ENCODE data around the gene USP19. TPM values are rescaled to one million over a fixed set of nuclear protein-coding genes. Genes with fewer than 3 reads are reported as not detected.

The USP19 gene
- total and polyA plus RNA-seq, 10 of the 15 experiments (the other 5 are each of a cell fraction or from before 2014, with no cell fraction given) = 0.24 to 64.2 (median 33.2) TPM

GRCh38 chr3:49079270-49079669, 41.4 kb downstream of the USP19 start:
- ATAC-seq (no peak), FAIRE-seq (no peak), DNase-seq (ENCODE audit: low read depth, low spot score) (no peak)
- ChIA-PET SMC1A (ENCODE audit: uncharacterized antibody, unreplicated experiment) (no interaction called here), RAD21 (ENCODE audit: unreplicated experiment) (no interaction called here), POLR2A (interaction anchor here (0.6 to 0.7 kb wide), 2 partner anchors 42 to 1159 kb away, joined by 4 to 5 read pairs; no protein-coding TSS in a partner anchor), CTCF (no interaction called here)
- TF ChIP-seq ZBTB40 (IDR thresholded peaks at IDR 0.05; ENCODE audit: borderline replicate concordance) (no peak), CHD2 (IDR thresholded peaks at IDR 0.05; ENCODE audit: borderline replicate concordance, low read depth, low read length) (no peak), MAX (IDR thresholded peaks at IDR 0.05; ENCODE audit: low read depth, low read length) (no peak), MTA3 (IDR thresholded peaks at IDR 0.05; ENCODE audit: borderline replicate concordance, low read length) (no peak), ZBTB4 (CRISPR knock-in tag; IDR thresholded peaks at IDR 0.05) (no peak)
- Histone ChIP-seq H3K9ac (ENCODE audit: control insufficient read depth, insufficient read depth, low read length) (no peak overlapping the region), H3K27me3 (replicated peaks in 1 of 2; ENCODE audit: control insufficient read depth in 2 of 2, insufficient read depth in 2 of 2, low read length in 1 of 2) (no peaks in the 10 kb centered on the region), H3K4me3 (no peak overlapping the region), H3K27ac (ENCODE audit: control insufficient read depth, insufficient read depth) (no peak overlapping the region), H3K4me1 (ENCODE audit: control insufficient read depth, insufficient read depth, low read length) (no peaks in the 10 kb centered on the region), H4K20me1 (ENCODE audit: control insufficient read depth, insufficient read depth) (no peaks in the 10 kb centered on the region), H3K79me2 (ENCODE audit: control insufficient read depth, insufficient read depth, low read length) (peaks cover 33% of the 10 kb centered on the region), H3K9me3 (replicated peaks; ENCODE audit: control insufficient read depth, insufficient read depth, low read length) (no peaks in the 10 kb centered on the region), H2AFZ (ENCODE audit: control insufficient read depth, low read depth, low read length) (no peak overlapping the region), H3K36me3 (ENCODE audit: control insufficient read depth in 2 of 2, insufficient read depth in 2 of 2, low read length in 1 of 2) (peaks cover 10 to 14% of the 10 kb centered on the region in 2 experiments; a peak in 3 of 4 replicates), H3K4me2 (ENCODE audit: control insufficient read depth, insufficient read depth) (no peak overlapping the region)
- no TSS peak for BruUV-seq (replicated peaks)
- WGBS (ENCODE audit: insufficient coverage, insufficient replicate concordance, low lambda C conversion rate, missing lambda C conversion rate) = 100% methylated on average over 2 of the region's 2 CpGs
- intact Hi-C loops (cut with micrococcal nuclease; ENCODE audit: unreplicated experiment) = no loop called here
- in situ Hi-C loops (cut with MboI) = no loop called here
